Spleen (tissue), 11 donors: Measurements from ENCODE around the gene PREB. TPM values are rescaled to one million over a fixed set of nuclear protein-coding genes. Genes with fewer than 3 reads are reported as not detected.
"Not testable (repeated sequence)": the region's sequence is repeated elsewhere in the genome, so short reads cannot be mapped to it uniquely, and the experiment has no call there.

Experiments
- DNase-seq: peaks from one replicate; pipeline ENCODE4 v3.0.0-alpha.2; 2020
- H3K27ac ChIP-seq, 8 donors: fragments of 200-600 bp; sonication (generic) in 7 of 8; 1 replicate in 4 of 8; 2 replicates in 4 of 8; pipeline versions ENCODE4 v1.5.0 to v1.8.0; 2016 to 2021; ENCODE audit warnings: inconsistent platforms in 4 of 8, mild to moderate bottlenecking in 4 of 8, moderate library complexity in 1 of 8
- H3K27me3 ChIP-seq, 7 donors: fragments of 200-600 bp; sonication (generic) in 6 of 7; replicated peaks in 1 of 7; 1 replicate in 4 of 7; 2 replicates in 3 of 7; pipeline versions ENCODE4 v1.5.0 to v1.8.0; 2016 to 2021; ENCODE audit warnings: inconsistent platforms in 3 of 7, mild to moderate bottlenecking in 1 of 7
- H3K36me3 ChIP-seq, 6 donors: fragments of 200-600 bp; sonication (generic) in 5 of 6; 1 replicate in 4 of 6; 2 replicates in 2 of 6; pipeline versions ENCODE4 v1.5.0 to v1.8.0; 2016 to 2021; ENCODE audit warnings: inconsistent platforms in 2 of 6
- H3K4me1 ChIP-seq, 6 donors: fragments of 200-600 bp; sonication (generic) in 5 of 6; 1 replicate in 3 of 6; 2 replicates in 3 of 6; pipeline versions ENCODE4 v1.5.0 to v1.8.0; 2016 to 2021; ENCODE audit warnings: inconsistent platforms in 3 of 6
- H3K4me3 ChIP-seq, 8 donors: fragments of 200-600 bp; sonication (generic) in 7 of 8; 1 replicate in 4 of 8; 2 replicates in 4 of 8; pipeline versions ENCODE4 v1.5.0 to v1.8.0; 2016 to 2021; ENCODE audit warnings: inconsistent platforms in 4 of 8, mild to moderate bottlenecking in 4 of 8, moderate library complexity in 2 of 8
- H3K9me3 ChIP-seq, 8 donors: fragments of 200-600 bp; sonication (generic) in 7 of 8; 1 replicate in 4 of 8; 2 replicates in 4 of 8; pipeline versions ENCODE4 v1.5.0 to v1.8.0; 2016 to 2021; ENCODE audit warnings: inconsistent platforms in 4 of 8
- POLR2A ChIP-seq, 3 donors: fragments of 450-650 bp; IDR thresholded peaks; one replicate each; pipeline ENCODE4 v1.5.1; 2017; ENCODE audit warnings: antibody characterized with exemption in 3 of 3, mild to moderate bottlenecking in 1 of 3
- POLR2AphosphoS5 ChIP-seq, 3 donors: sonication (generic); formaldehyde crosslinking; IDR thresholded peaks; one replicate each; pipeline ENCODE4 v1.5.1; 2017; ENCODE audit warnings: antibody characterized with exemption in 3 of 3
- WGBS, 5 donors: extraction: QIAGEN DNeasy Blood & Tissue Kit in 3 of 5; methylation state at CpG; one replicate each; pipeline versions ENCODE4 v1.1.5 to v1.1.7; 2013 to 2018; 5-methylcytosine and 5-hydroxymethylcytosine counted together
- intact Hi-C: fragments of 100-400 bp; cut with DNase I; formaldehyde crosslinking; loops from one replicate; pipeline ENCODE4 v1.15.0; 2023; ENCODE audit warnings: low total_unique reads
- polyA plus RNA-seq, 3 donors: library from polyadenylated mRNA; stranded (reverse); fragments of 200-250 nt; gene quantifications; one replicate each; pipeline ENCODE4 v1.2.1, GENCODE V29; 2013
- total RNA-seq, 7 donors: library from RNA; depleted of rRNA in 3 of 7; stranded (reverse); fragments of >200 nt in 3 of 7; fragmentation: NEBNext Ultra II Directional in 4 of 7; extraction: Animal tissue kit (Norgen Biotek cat#: 25700) in 4 of 7; gene quantifications; one replicate each; pipeline versions ENCODE4 v1.1.0 to v1.2.1, GENCODE V29; 2016 to 2021
- TF ChIP-seq, protein P1 (sequence below), 11 experiments: fragments of 200-600 bp in 7 of 11; fragments of 450-650 bp in 4 of 11; sonication (generic) in 4 of 11; IDR thresholded peaks in 8 of 11; conservative IDR thresholded peaks in 3 of 11; 1 replicate in 7 of 11; 2 replicates in 4 of 11; pipeline versions ENCODE4 v1.4.0 to v1.8.0; 2016 to 2021; ENCODE audit warnings: antibody characterized with exemption in 11 of 11, inconsistent platforms in 4 of 11, mild to moderate bottlenecking in 1 of 11
- donor health status: healthy with polysubstance abuse.
- donor health status: DM: no; HTN: no; CAD: no; lungs with moderate emphysema.
- donor health status: DM: no; HTN: no; CAD: no.
- donor health status: Bipolar disorder and iron deficiency.
- donor health status: healthy.
- donor health status: DM: no; HTN: no; CAD: no.
- donor health status: DM: yes; HTN: yes; CAD: no.

The PREB gene
- total and polyA plus RNA-seq, 10 donors = 42.8 to 75.0 (median 49.0) TPM

DNA sequence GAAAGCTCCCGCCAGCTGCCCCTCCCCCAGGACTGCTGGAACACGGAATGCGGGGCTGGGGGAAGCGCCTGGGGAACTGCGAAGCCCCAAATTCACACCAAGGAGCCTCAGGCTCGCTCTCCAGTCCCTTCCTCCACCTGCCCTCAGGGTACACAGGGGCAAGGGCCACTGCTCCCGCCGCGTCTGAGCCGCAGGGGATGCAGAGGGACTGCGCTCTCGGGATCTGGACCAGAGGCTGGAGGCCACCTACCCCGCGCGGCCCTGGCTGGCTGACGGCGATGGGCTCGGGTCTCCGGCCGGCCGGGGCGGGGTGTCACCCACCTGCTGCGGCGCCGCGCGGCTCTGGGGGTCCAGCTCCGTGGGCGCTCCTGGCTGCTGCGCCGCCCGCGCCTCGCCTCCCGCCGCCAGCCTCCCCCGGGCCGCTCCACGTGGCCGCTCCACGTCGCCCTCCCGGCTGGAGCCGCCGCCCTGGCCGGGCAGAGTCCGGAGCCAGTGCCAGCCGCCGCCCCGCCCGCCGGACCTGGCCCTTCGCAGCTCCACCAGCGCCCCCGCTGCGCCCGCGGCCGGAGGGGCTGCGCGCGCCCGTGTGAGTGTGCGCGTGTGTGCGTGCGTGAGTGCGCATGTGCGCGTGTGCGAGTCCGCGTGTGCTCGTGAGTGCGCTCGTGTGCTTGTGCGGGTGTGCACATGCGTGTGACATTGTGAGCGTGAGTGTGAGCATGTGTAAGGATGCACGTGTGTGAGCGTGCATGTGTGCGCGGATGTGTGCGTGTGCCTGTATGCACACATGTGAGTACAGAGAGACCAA lies 15.7 kb downstream of the PREB start, which contains the start of gene CGREF1:
Gene CGREF1, minus strand, starts transcription at position 604 of the 805 bp plus-strand sequence. CDS start 14,762 bp downstream, outside the sequence.
- TF ChIP-seq POLR2AphosphoS5 (IDR thresholded peaks at IDR 0.05) = no peak
- TF ChIP-seq, protein P1, sequence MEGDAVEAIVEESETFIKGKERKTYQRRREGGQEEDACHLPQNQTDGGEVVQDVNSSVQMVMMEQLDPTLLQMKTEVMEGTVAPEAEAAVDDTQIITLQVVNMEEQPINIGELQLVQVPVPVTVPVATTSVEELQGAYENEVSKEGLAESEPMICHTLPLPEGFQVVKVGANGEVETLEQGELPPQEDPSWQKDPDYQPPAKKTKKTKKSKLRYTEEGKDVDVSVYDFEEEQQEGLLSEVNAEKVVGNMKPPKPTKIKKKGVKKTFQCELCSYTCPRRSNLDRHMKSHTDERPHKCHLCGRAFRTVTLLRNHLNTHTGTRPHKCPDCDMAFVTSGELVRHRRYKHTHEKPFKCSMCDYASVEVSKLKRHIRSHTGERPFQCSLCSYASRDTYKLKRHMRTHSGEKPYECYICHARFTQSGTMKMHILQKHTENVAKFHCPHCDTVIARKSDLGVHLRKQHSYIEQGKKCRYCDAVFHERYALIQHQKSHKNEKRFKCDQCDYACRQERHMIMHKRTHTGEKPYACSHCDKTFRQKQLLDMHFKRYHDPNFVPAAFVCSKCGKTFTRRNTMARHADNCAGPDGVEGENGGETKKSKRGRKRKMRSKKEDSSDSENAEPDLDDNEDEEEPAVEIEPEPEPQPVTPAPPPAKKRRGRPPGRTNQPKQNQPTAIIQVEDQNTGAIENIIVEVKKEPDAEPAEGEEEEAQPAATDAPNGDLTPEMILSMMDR (IDR thresholded peaks at IDR 0.05 in 8 of 11, conservative IDR thresholded peaks at IDR 0.05 in 3 of 11) = no peak
- no peak for TF ChIP-seq POLR2A (IDR thresholded peaks at IDR 0.05)
- Histone ChIP-seq H3K4me3 (peak within 1 kb of the TSS; percentile 25 to 74 (median 34)), H3K27ac (no peak within 1 kb of the TSS), H3K27me3 (peaks cover 0 to 47% (median 22%) of the 10 kb centered on the region in 7 donors), H3K36me3 (no peaks in the 10 kb centered on the region), H3K4me1 (peaks cover 0 to 29% (median 21%) of the 10 kb centered on the region in 6 donors), H3K9me3 (no peaks in the 10 kb centered on the region)
- 4 to 18% (median 5%) methylated on average over 12 to 84 of the region's 84 CpGs for WGBS, 5 donors
- intact Hi-C loops = no loop called here
- DNase-seq = peak; percentile 67

DNA sequence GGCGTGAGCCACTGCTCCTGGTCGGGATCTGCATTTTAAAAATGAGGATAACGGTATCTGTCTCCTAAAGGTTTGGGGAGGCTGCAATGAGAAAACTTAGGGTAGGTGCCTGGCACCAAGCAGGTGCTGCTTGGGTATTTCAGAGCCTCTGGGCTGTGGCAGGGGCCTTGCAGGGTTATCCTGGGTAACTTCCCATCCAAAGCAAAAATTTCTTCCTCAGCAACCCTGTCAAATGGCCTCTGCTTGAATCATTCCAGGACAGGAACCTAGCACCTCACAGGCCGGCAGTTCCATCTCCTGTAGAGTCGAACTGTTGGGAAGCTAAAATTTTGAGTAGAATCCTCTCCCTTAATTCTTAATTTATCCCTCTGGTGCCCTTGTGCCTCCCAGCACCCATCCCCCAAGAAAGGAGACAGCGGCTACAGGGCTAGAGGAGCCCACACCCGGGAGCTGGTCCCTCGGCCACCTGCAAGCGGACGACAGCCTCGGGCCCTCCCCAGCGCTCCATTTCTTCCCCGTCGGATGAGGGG lies 16.4 kb downstream of the PREB start:
- no peak for DNase-seq
- Histone ChIP-seq H3K27me3 (peaks cover 0 to 47% (median 22%) of the 10 kb centered on the region in 7 donors), H3K4me1 (peaks cover 0 to 25% (median 18%) of the 10 kb centered on the region in 6 donors), H3K4me3 (peak overlapping the region in 6 of 8 donors; percentile 32 to 74 (median 38)), H3K36me3 (no peaks in the 10 kb centered on the region), H3K27ac (no peak overlapping the region), H3K9me3 (no peaks in the 10 kb centered on the region)
- WGBS, 5 donors = 29 to 33% (median 30%) methylated on average over 14 of the region's 14 CpGs
- intact Hi-C loops = no loop called here
- no peak for TF ChIP-seq POLR2AphosphoS5 (IDR thresholded peaks at IDR 0.05)
- TF ChIP-seq, protein P1 (IDR thresholded peaks at IDR 0.05 in 8 of 11, conservative IDR thresholded peaks at IDR 0.05 in 3 of 11) = no peak
- no peak for TF ChIP-seq POLR2A (IDR thresholded peaks at IDR 0.05)

DNA sequence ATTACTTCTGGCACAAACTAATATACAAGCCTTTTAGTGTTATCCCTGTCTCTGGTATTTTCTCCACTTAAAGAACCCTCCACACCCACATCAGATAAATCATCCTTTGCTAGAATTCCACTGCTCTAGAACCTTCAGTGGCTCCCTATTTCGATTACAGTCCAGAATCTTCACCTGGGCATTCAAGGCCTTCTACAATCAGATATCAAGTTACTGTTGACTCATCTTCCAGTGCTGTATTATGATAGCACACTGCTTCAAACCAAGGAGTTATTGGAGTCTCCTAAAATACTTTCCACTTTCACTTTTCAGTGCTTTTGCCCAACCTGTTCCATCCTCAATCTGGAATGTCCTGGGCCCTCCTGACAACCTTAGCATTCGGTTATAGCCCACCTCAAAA lies 18.9 kb downstream of the PREB start:
- DNase-seq = no peak
- 58 to 75% (median 71%) methylated on average over 2 of the region's 2 CpGs for WGBS, 5 donors
- Histone ChIP-seq H3K4me3 (no peak overlapping the region), H3K4me1 (peaks cover 0 to 16% (median 11%) of the 10 kb centered on the region in 6 donors), H3K9me3 (no peaks in the 10 kb centered on the region), H3K27ac (no peak overlapping the region), H3K36me3 (no peaks in the 10 kb centered on the region), H3K27me3 (peaks cover 0 to 44% (median 22%) of the 10 kb centered on the region in 7 donors)
- intact Hi-C loops = no loop called here
- TF ChIP-seq, protein P1 (IDR thresholded peaks at IDR 0.05 in 8 of 11, conservative IDR thresholded peaks at IDR 0.05 in 3 of 11) = no peak
- no peak for TF ChIP-seq POLR2A (IDR thresholded peaks at IDR 0.05)
- TF ChIP-seq POLR2AphosphoS5 (IDR thresholded peaks at IDR 0.05) = no peak

DNA sequence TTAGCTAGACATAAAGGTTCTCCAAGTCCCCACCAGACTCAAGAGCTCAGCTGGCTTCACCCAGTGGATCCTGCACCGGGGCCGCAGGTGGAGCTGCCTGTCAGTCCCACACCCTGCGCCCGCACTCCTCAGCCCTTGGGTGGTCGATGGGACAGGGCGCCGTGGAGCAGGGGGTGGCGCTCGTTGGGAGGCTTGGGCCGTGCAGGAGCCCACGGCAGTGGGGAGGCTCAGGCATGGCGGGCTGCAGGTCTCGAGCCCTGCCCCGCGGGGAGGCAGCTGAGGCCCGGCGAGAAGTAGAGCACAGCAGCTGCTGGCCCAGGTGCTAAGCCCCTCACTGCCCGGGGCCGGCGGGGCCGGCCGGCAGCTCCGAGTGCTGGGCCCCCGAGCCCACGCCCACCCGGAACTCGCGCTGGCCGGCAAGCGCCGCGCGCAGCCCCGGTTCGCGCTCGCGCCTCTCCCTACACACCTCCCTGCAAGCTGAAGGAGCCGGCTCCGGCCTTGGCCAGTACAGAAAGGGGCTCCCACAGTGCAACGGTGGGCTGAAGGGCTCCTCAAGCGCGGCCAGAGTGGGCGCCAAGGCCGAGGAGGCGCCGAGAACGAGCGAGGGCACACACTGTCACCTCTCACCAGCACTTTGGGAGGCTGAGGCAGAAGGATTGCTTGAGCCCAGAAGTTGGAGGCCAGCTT lies 22.9 kb downstream of the PREB start:
- intact Hi-C loops, H3K27ac ChIP-seq, H3K4me3 ChIP-seq, DNase-seq, H3K36me3 ChIP-seq, H3K9me3 ChIP-seq, H3K4me1 ChIP-seq: not testable (repeated sequence)
- peaks cover 0 to 11% (median 0%) of the 10 kb centered on the region in 7 donors for H3K27me3 ChIP-seq
- WGBS, 5 donors = 88 to 97% (median 94%) methylated on average over 23 to 49 of the region's 49 CpGs

DNA sequence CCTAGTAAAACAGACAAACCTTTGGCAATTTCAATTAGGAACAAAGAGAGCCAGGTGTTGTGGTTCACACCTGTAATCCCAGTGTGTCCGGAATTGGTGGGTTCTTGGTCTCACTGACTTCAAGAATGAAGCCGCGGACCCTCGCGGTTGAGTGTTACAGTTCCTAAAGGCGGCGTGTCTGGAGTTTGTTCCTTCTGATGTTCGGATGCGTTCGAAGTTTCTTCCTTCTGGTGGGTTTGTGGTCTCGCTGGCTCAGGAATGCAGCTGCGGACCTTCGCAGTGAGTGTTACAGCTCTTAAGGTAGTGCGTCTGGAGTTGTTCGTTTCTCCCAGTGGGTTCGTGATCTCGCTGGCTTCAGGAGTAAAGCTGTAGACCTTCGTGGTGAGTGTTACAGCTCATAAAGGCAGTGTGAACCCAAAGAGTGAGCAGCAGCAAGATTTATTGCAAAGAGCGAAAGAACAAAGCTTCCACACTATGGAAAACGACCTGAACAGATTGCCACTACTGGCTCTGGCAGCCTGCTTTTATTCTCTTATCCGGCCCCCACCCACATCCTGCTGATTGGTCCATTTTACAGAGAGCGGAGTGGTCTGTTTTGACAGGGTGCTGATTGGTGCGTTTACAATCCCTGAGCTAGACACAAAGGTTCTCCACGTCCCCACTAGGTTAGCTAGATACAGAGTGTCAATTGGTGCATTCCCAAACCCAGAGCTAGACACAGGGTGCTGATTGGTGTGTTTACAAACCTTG lies 23.7 kb downstream of the PREB start:
- 79 to 87% (median 84%) methylated on average over 24 of the region's 24 CpGs for WGBS, 5 donors
- H3K36me3 ChIP-seq, H3K27ac ChIP-seq, H3K4me1 ChIP-seq, DNase-seq, H3K4me3 ChIP-seq, intact Hi-C loops, H3K9me3 ChIP-seq: not testable (repeated sequence)
- H3K27me3 ChIP-seq = peaks cover 0 to 14% (median 0%) of the 10 kb centered on the region in 7 donors
